Nephron (organoid): Measurements from ENCODE around the gene AMBRA1.

Experiments
- H3K27ac Mint-ChIP-seq, 3 experiments: 2 replicates each; pipeline ENCODE4 v1.8.0; 2020; ENCODE audit warnings: mixed read lengths in 3 of 3, mild to moderate bottlenecking in 2 of 3, moderate library complexity in 1 of 3
- H3K27me3 Mint-ChIP-seq: 2 replicates; pipeline ENCODE4 v1.8.0; 2021; ENCODE audit warnings: low read depth, mild to moderate bottlenecking, moderate library complexity, mixed read lengths
- H3K36me3 Mint-ChIP-seq: 2 replicates; pipeline ENCODE4 v1.8.0; 2020; ENCODE audit warnings: low read depth, mixed read lengths
- H3K4me1 Mint-ChIP-seq: 2 replicates; pipeline ENCODE4 v1.8.0; 2020; ENCODE audit warnings: mixed read lengths
- H3K4me3 Mint-ChIP-seq, 3 experiments: 2 replicates each; pipeline ENCODE4 v1.8.0; 2020; ENCODE audit warnings: mild to moderate bottlenecking in 3 of 3, mixed read lengths in 3 of 3, moderate library complexity in 2 of 3
- H3K9me3 Mint-ChIP-seq: 2 replicates; pipeline ENCODE4 v1.8.0; 2020; ENCODE audit warnings: mixed read lengths
- CTCF ChIP-seq, 3 experiments: fragments of 200-600 bp; sonication (generic); IDR thresholded peaks; one replicate each; pipeline ENCODE4 v1.5.0; 2021; ENCODE audit warnings: antibody characterized with exemption in 3 of 3; ENCODE audit not compliant: unreplicated experiment in 3 of 3

AMBRA1 gene

GRCh38 chr11:46438211-46438610 is 155.6 kb downstream of the AMBRA1 start:
- Mint-ChIP-seq H3K36me3 (peaks cover 38% of the 10 kb centered on the region), H3K27me3 (no peaks in the 10 kb centered on the region), H3K4me1 (no peaks in the 10 kb centered on the region), H3K27ac (no peak overlapping the region), H3K4me3 (no peak overlapping the region), H3K9me3 (no peaks in the 10 kb centered on the region)
- no peak for TF ChIP-seq CTCF (IDR thresholded peaks at IDR 0.05; ENCODE audit: unreplicated experiment in 3 of 3)

GRCh38 chr11:46437122-46437689 is 156.6 kb downstream of the AMBRA1 start:
- H3K4me3 Mint-ChIP-seq, result no peak overlapping the region
- H3K27ac Mint-ChIP-seq, result no peak overlapping the region
- no peaks in the 10 kb centered on the region for H3K27me3 Mint-ChIP-seq
- no peaks in the 10 kb centered on the region for H3K4me1 Mint-ChIP-seq
- H3K36me3 Mint-ChIP-seq, result peaks cover 40% of the 10 kb centered on the region
- TF ChIP-seq CTCF (IDR thresholded peaks at IDR 0.05; ENCODE audit: unreplicated experiment in 3 of 3), result no peak
- H3K9me3 Mint-ChIP-seq, result no peaks in the 10 kb centered on the region

GRCh38 chr11:46436113-46436512 is 157.7 kb downstream of the AMBRA1 start:
- TF ChIP-seq CTCF (IDR thresholded peaks at IDR 0.05; ENCODE audit: unreplicated experiment in 3 of 3), result no peak
- Mint-ChIP-seq H3K27me3 (no peaks in the 10 kb centered on the region), H3K36me3 (peaks cover 42% of the 10 kb centered on the region), H3K9me3 (no peaks in the 10 kb centered on the region), H3K4me3 (no peak overlapping the region), H3K4me1 (no peaks in the 10 kb centered on the region), H3K27ac (no peak overlapping the region)

GRCh38 chr11:46435679-46436078 is 158.1 kb downstream of the AMBRA1 start:
- Mint-ChIP-seq H3K4me3 (no peak overlapping the region), H3K27ac (no peak overlapping the region), H3K36me3 (peaks cover 38% of the 10 kb centered on the region), H3K27me3 (no peaks in the 10 kb centered on the region), H3K4me1 (no peaks in the 10 kb centered on the region), H3K9me3 (no peaks in the 10 kb centered on the region)
- TF ChIP-seq CTCF (IDR thresholded peaks at IDR 0.05; ENCODE audit: unreplicated experiment in 3 of 3), result no peak

- no peak for TF ChIP-seq CTCF (IDR thresholded peaks at IDR 0.05; ENCODE audit: unreplicated experiment in 3 of 3)
- H3K36me3 Mint-ChIP-seq, result peaks cover 63% of the 10 kb centered on the region
- no peaks in the 10 kb centered on the region for H3K27me3 Mint-ChIP-seq
- H3K9me3 Mint-ChIP-seq, result no peaks in the 10 kb centered on the region
- H3K4me1 Mint-ChIP-seq, result no peaks in the 10 kb centered on the region
- no peak overlapping the region for H3K27ac Mint-ChIP-seq
- H3K4me3 Mint-ChIP-seq, result no peak overlapping the region
Measured at GRCh38 chr11:46431211-46431610, 162.6 kb downstream of the AMBRA1 start.

- Mint-ChIP-seq H3K27ac (no peak overlapping the region), H3K4me1 (no peaks in the 10 kb centered on the region), H3K36me3 (peaks cover 63% of the 10 kb centered on the region), H3K9me3 (no peaks in the 10 kb centered on the region), H3K4me3 (no peak overlapping the region), H3K27me3 (no peaks in the 10 kb centered on the region)
- no peak for TF ChIP-seq CTCF (IDR thresholded peaks at IDR 0.05; ENCODE audit: unreplicated experiment in 3 of 3)
Measured at GRCh38 chr11:46429717-46430116, 164.1 kb downstream of the AMBRA1 start.
